ENCODE data around the gene RALGDS. TPM values are rescaled to one million over a fixed set of nuclear protein-coding genes. Genes with fewer than 3 reads are reported as not detected.
"Not testable (repeated sequence)": the region's sequence is repeated elsewhere in the genome, so short reads cannot be mapped to it uniquely, and the experiment has no call there.

The RALGDS gene
- total RNA-seq, 4 donors from 2014 or later: 21.1 to 47.0 (median 36.9) TPM

DNA sequence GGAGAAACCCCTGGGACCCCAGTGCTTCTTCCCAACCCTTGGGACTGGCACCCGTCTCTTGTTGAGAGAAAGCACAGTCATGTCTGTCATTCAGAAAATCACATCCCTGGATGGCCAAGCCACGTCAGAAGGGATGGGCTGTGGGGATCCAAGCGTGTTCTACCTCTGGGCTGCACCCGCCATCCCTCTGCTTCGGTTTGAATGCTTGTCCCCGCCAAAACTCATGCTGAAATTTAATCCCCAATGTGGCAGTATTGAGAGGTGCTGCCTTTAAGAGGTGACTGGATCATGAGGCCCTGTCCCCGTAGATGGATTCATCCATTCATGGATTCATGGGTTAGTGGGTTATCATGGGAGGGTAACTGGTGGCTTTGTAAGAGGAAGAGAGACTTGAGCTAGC, 32.3 kb downstream of the RALGDS start:
- no peak for ATAC-seq
- TF ChIP-seq CTCF (IDR thresholded peaks at IDR 0.05 in 4 of 5, conservative IDR thresholded peaks at IDR 0.05 in 1 of 5) (no peak), POLR2A (IDR thresholded peaks at IDR 0.05) (no peak)
- H3K27me3 ChIP-seq: no peaks in the 10 kb centered on the region
- H3K27ac ChIP-seq: no peak overlapping the region
- H3K36me3 ChIP-seq: no peaks in the 10 kb centered on the region
- no peaks in the 10 kb centered on the region for H3K9me3 ChIP-seq
- no peaks in the 10 kb centered on the region for H3K4me1 ChIP-seq
- H3K4me3 ChIP-seq: no peak overlapping the region
- no peak for DNase-seq
- intact Hi-C loops (cut with DNase I; ENCODE audit: low total_unique reads): no loop called here
- in situ Hi-C loops (cut with MboI; ENCODE audit: low sequenced_read_pairs in 4 of 4): no loop called here

- ATAC-seq: no peak
- Histone ChIP-seq H3K36me3 (no peaks in the 10 kb centered on the region), H3K27ac (no peak overlapping the region), H3K9me3 (no peaks in the 10 kb centered on the region), H3K4me3 (no peak overlapping the region), H3K27me3 (no peaks in the 10 kb centered on the region), H3K4me1 (no peaks in the 10 kb centered on the region)
- intact Hi-C loops (cut with DNase I; ENCODE audit: low total_unique reads) (no loop called here), in situ Hi-C loops (cut with MboI; ENCODE audit: low sequenced_read_pairs in 4 of 4) (no loop called here)
- TF ChIP-seq POLR2A (IDR thresholded peaks at IDR 0.05) (no peak), CTCF (IDR thresholded peaks at IDR 0.05 in 4 of 5, conservative IDR thresholded peaks at IDR 0.05 in 1 of 5) (no peak)
- no peak for DNase-seq
Measured at GRCh38 chr9:133088146-133088750, 32.8 kb downstream of the RALGDS start.

DNA sequence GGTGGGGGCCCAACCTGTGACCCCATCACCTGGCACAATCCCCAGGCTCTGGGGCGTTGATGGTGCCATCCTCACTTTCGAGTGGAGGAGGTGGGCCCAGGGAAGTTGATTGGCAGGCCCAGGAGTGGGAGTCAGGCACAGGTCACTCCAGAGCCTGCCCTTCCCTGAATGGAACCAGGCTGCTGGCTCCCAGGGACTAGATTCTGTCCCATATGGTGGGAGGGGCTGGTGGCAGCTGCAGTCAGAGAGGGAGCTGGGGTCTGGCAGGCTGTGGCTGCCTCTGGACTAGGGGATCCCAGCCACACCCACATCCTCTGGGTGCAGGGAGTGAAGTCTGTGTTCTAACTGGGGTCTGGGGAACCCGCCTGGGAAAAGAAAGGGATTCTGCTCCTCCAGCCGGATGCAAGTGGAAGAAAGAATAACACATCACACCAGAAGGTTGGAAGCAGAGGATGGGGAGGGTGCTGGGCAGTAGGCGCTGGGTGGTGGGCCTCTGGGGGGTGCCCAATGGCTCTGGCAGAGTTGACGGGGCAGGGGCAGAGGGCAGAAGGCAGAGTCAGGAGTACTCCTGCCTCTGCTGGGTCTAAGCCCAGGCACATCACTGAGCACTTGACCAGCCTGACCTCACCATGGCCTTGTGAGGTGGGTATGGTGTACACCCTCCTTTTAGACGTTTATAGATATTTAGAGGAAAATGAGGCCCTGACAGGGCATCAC, 33.5 kb downstream of the RALGDS start:
- ATAC-seq (no peak), DNase-seq (no peak)
- H3K36me3 ChIP-seq: no peaks in the 10 kb centered on the region
- H3K27me3 ChIP-seq: no peaks in the 10 kb centered on the region
- in situ Hi-C loops (cut with MboI; ENCODE audit: low sequenced_read_pairs in 4 of 4): no loop called here
- no peak for TF ChIP-seq POLR2A (IDR thresholded peaks at IDR 0.05)
- no peak for TF ChIP-seq CTCF (IDR thresholded peaks at IDR 0.05 in 4 of 5, conservative IDR thresholded peaks at IDR 0.05 in 1 of 5)
- no peaks in the 10 kb centered on the region for H3K9me3 ChIP-seq
- intact Hi-C loops (cut with DNase I; ENCODE audit: low total_unique reads): no loop called here
- no peak overlapping the region for H3K27ac ChIP-seq
- no peak overlapping the region for H3K4me3 ChIP-seq
- H3K4me1 ChIP-seq: no peaks in the 10 kb centered on the region

GRCh38 chr9:133086894-133087293, 34.1 kb downstream of the RALGDS start:
- no peaks in the 10 kb centered on the region for H3K36me3 ChIP-seq
- TF ChIP-seq CTCF (IDR thresholded peaks at IDR 0.05 in 4 of 5, conservative IDR thresholded peaks at IDR 0.05 in 1 of 5): no peak
- no peak for TF ChIP-seq POLR2A (IDR thresholded peaks at IDR 0.05)
- in situ Hi-C loops (cut with MboI; ENCODE audit: low sequenced_read_pairs in 4 of 4): no loop called here
- no peaks in the 10 kb centered on the region for H3K4me1 ChIP-seq
- DNase-seq: no peak
- intact Hi-C loops (cut with DNase I; ENCODE audit: low total_unique reads): no loop called here
- ATAC-seq: no peak
- no peaks in the 10 kb centered on the region for H3K27me3 ChIP-seq
- H3K4me3 ChIP-seq: no peak overlapping the region
- H3K27ac ChIP-seq: no peak overlapping the region
- H3K9me3 ChIP-seq: no peaks in the 10 kb centered on the region

DNA sequence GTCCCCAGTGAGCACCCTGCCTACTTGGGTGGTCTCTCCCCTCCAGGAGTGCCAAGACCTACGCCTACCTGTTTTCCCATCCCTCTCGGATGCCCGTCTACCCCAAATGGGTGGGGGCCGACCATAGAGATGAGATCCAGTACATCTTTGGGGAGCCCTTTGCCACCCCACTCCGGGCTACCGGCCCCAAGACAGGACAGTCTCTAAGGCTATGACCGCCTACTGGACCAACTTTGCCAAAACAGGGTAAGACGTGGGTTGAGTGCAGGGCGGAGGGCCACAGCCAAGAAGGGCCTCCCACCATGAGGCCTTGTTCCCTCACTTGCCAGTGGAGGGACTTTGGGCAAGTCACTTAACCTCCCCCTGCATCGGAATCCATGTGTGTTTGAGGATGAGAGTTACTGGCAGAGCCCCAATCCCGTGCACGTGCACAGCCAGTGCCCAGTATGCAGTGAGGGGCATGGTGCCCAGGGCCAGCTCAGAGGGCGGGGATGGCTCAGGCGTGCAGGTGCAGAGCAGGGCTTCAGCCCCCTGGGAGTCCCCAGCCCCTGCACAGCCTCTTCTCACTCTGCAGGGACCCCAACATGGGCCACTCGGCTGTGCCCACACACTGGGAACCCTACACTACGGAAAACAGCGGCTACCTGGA, 34.7 kb downstream of the RALGDS start:
- H3K9me3 ChIP-seq; ATAC-seq; in situ Hi-C loops (cut with MboI; ENCODE audit: low sequenced_read_pairs in 4 of 4); H3K4me1 ChIP-seq; H3K27ac ChIP-seq; intact Hi-C loops (cut with DNase I; ENCODE audit: low total_unique reads); H3K36me3 ChIP-seq; DNase-seq; H3K27me3 ChIP-seq; H3K4me3 ChIP-seq: not testable (repeated sequence)

- H3K9me3 ChIP-seq; H3K27me3 ChIP-seq; H3K27ac ChIP-seq; in situ Hi-C loops (cut with MboI; ENCODE audit: low sequenced_read_pairs in 4 of 4); intact Hi-C loops (cut with DNase I; ENCODE audit: low total_unique reads); ATAC-seq; H3K4me1 ChIP-seq; DNase-seq; H3K36me3 ChIP-seq; H3K4me3 ChIP-seq: not testable (repeated sequence)
Measured at GRCh38 chr9:133083688-133084087, 37.4 kb downstream of the RALGDS start.

- H3K9me3 ChIP-seq; ATAC-seq; in situ Hi-C loops (cut with MboI; ENCODE audit: low sequenced_read_pairs in 4 of 4); H3K36me3 ChIP-seq; DNase-seq; H3K27me3 ChIP-seq; H3K27ac ChIP-seq; intact Hi-C loops (cut with DNase I; ENCODE audit: low total_unique reads); H3K4me1 ChIP-seq; H3K4me3 ChIP-seq: not testable (repeated sequence)
Measured at GRCh38 chr9:133081957-133082644, 38.9 kb downstream of the RALGDS start.

Data from gastrocnemius medialis (tissue), 4 donors.